ENCODE measurements around the gene ITIH4.

The ITIH4 gene

GRCh38 chr3:52798376-52798977, 32.0 kb downstream of the ITIH4 start:
- Histone ChIP-seq H3K4me1 (ENCODE audit: insufficient read depth, low read length, poor library complexity, severe bottlenecking) (no peaks in the 10 kb centered on the region), H2AFZ (ENCODE audit: low read length) (no peak overlapping the region), H3K9me3 (ENCODE audit: insufficient read depth, low read depth, low read length) (no peaks in the 10 kb centered on the region), H3F3A (ENCODE audit: low read depth) (no peaks in the 10 kb centered on the region), H3K79me2 (ENCODE audit: insufficient read depth, low read length) (no peaks in the 10 kb centered on the region), H3K9ac (ENCODE audit: low read depth, low read length, poor library complexity, severe bottlenecking) (no peak overlapping the region), H3K4me3 (ENCODE audit: low read length, poor library complexity, severe bottlenecking) (no peak overlapping the region), H3K36me3 (ENCODE audit: insufficient read depth, low read length) (no peaks in the 10 kb centered on the region), H3K9me2 (replicated peaks; ENCODE audit: low read depth, low read length) (no peaks in the 10 kb centered on the region), H3K4me2 (ENCODE audit: low read depth, low read length, poor library complexity, severe bottlenecking) (no peak overlapping the region), H3K27me3 (ENCODE audit: insufficient read depth, low read length, poor library complexity, severe bottlenecking) (no peaks in the 10 kb centered on the region), H4K20me1 (ENCODE audit: insufficient read depth, low read length, poor library complexity, severe bottlenecking) (no peaks in the 10 kb centered on the region)
- no peak for TF ChIP-seq EZH2phosphoT487 (IDR thresholded peaks at IDR 0.05; ENCODE audit: borderline replicate concordance)
- TF ChIP-seq CTCF (conservative IDR thresholded peaks at IDR 0.05; ENCODE audit: low read length), result no peak

DNA sequence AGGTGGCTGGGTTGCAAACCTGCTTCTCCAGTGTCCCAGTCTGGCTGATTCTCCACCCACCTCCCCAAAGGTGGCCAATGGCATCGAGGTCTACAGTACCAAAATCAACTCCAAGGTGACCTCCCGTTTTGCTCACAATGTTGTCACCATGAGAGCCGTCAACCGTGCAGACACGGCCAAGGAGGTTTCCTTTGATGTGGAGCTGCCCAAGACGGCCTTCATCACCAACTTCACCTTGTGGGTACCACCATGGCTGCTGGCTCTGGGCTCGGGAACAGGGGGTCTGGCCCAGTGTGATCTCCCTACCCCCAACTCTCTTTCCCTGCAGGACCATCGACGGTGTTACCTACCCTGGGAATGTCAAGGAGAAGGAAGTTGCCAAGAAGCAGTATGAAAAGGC, 34.1 kb downstream of the ITIH4 start:
- Histone ChIP-seq H3K9me2 (replicated peaks; ENCODE audit: low read depth, low read length) (no peaks in the 10 kb centered on the region), H3K79me2 (ENCODE audit: insufficient read depth, low read length) (no peaks in the 10 kb centered on the region), H3K4me2 (ENCODE audit: low read depth, low read length, poor library complexity, severe bottlenecking) (no peak overlapping the region), H3K27me3 (ENCODE audit: insufficient read depth, low read length, poor library complexity, severe bottlenecking) (no peaks in the 10 kb centered on the region), H3K4me3 (ENCODE audit: low read length, poor library complexity, severe bottlenecking) (no peak overlapping the region), H2AFZ (ENCODE audit: low read length) (no peak overlapping the region), H3F3A (ENCODE audit: low read depth) (no peaks in the 10 kb centered on the region), H3K36me3 (ENCODE audit: insufficient read depth, low read length) (no peaks in the 10 kb centered on the region), H3K9me3 (ENCODE audit: insufficient read depth, low read depth, low read length) (no peaks in the 10 kb centered on the region), H3K9ac (ENCODE audit: low read depth, low read length, poor library complexity, severe bottlenecking) (no peak overlapping the region), H4K20me1 (ENCODE audit: insufficient read depth, low read length, poor library complexity, severe bottlenecking) (no peaks in the 10 kb centered on the region), H3K4me1 (ENCODE audit: insufficient read depth, low read length, poor library complexity, severe bottlenecking) (no peaks in the 10 kb centered on the region)
- TF ChIP-seq CTCF (conservative IDR thresholded peaks at IDR 0.05; ENCODE audit: low read length), result no peak
- no peak for TF ChIP-seq EZH2phosphoT487 (IDR thresholded peaks at IDR 0.05; ENCODE audit: borderline replicate concordance)

GRCh38 chr3:52795298-52795900, 35.1 kb downstream of the ITIH4 start:
- Histone ChIP-seq H3K4me1 (ENCODE audit: insufficient read depth, low read length, poor library complexity, severe bottlenecking) (no peaks in the 10 kb centered on the region), H3K79me2 (ENCODE audit: insufficient read depth, low read length) (no peaks in the 10 kb centered on the region), H3K9ac (ENCODE audit: low read depth, low read length, poor library complexity, severe bottlenecking) (no peak overlapping the region), H2AFZ (ENCODE audit: low read length) (no peak overlapping the region), H3K9me2 (replicated peaks; ENCODE audit: low read depth, low read length) (no peaks in the 10 kb centered on the region), H3K27me3 (ENCODE audit: insufficient read depth, low read length, poor library complexity, severe bottlenecking) (no peaks in the 10 kb centered on the region), H3F3A (ENCODE audit: low read depth) (no peaks in the 10 kb centered on the region), H4K20me1 (ENCODE audit: insufficient read depth, low read length, poor library complexity, severe bottlenecking) (no peaks in the 10 kb centered on the region), H3K9me3 (ENCODE audit: insufficient read depth, low read depth, low read length) (no peaks in the 10 kb centered on the region), H3K36me3 (ENCODE audit: insufficient read depth, low read length) (no peaks in the 10 kb centered on the region), H3K4me2 (ENCODE audit: low read depth, low read length, poor library complexity, severe bottlenecking) (no peak overlapping the region), H3K4me3 (ENCODE audit: low read length, poor library complexity, severe bottlenecking) (no peak overlapping the region)
- no peak for TF ChIP-seq EZH2phosphoT487 (IDR thresholded peaks at IDR 0.05; ENCODE audit: borderline replicate concordance)
- no peak for TF ChIP-seq CTCF (conservative IDR thresholded peaks at IDR 0.05; ENCODE audit: low read length)
